KMS-11 (cell line): ENCODE measurements around the gene HPGD.
A peak's percentile ranks its signal among the peaks of the same experiment; 100 is the strongest.

Source experiments
- H2AFZ ChIP-seq: fragments of 200-600 bp; sonication (generic); 2 replicates; pipeline ENCODE4 v1.6.1; 2016; ENCODE audit warnings: antibody characterized with exemption, mixed run types, low read depth
- H3K27ac ChIP-seq: fragments of 200-600 bp; sonication (generic); 2 replicates; pipeline ENCODE4 v1.6.1; 2016; ENCODE audit warnings: mild to moderate bottlenecking, mixed run types
- H3K27me3 ChIP-seq: fragments of 200-600 bp; sonication (generic); 2 replicates; pipeline ENCODE4 v1.6.1; 2017; ENCODE audit warnings: mild to moderate bottlenecking, low read depth, mixed run types, moderate library complexity; ENCODE audit not compliant: insufficient read depth
- H3K36me3 ChIP-seq: fragments of 200-600 bp; sonication (generic); 2 replicates; pipeline ENCODE4 v1.6.1; 2017; ENCODE audit warnings: mild to moderate bottlenecking, mixed run types; ENCODE audit not compliant: insufficient read depth
- H3K4me1 ChIP-seq: fragments of 200-600 bp; sonication (generic); 2 replicates; pipeline ENCODE4 v1.6.1; 2016; ENCODE audit warnings: mild to moderate bottlenecking, low read depth, mixed run types; ENCODE audit not compliant: poor library complexity, severe bottlenecking
- H3K4me2 ChIP-seq: fragments of 200-600 bp; sonication (generic); 2 replicates; pipeline ENCODE4 v1.7.0; 2016; ENCODE audit warnings: mild to moderate bottlenecking, mixed run types
- H3K4me3 ChIP-seq: fragments of 200-600 bp; sonication (generic); IDR thresholded peaks from 2 replicates; pipeline ENCODE4 v1.6.1; 2017; ENCODE audit warnings: low read depth, low read length, mixed read lengths; ENCODE audit not compliant: insufficient read depth
- H3K79me2 ChIP-seq: fragments of 200-600 bp; sonication (generic); 2 replicates; pipeline ENCODE4 v1.6.1; 2016; ENCODE audit warnings: low read depth, mixed run types; ENCODE audit not compliant: insufficient read depth
- H3K9ac ChIP-seq: fragments of 200-600 bp; sonication (generic); 2 replicates; pipeline ENCODE4 v1.6.1; 2016; ENCODE audit warnings: mild to moderate bottlenecking, mixed run types
- H4K20me1 ChIP-seq: fragments of 200-600 bp; sonication (generic); 2 replicates; pipeline ENCODE4 v1.6.1; 2016; ENCODE audit warnings: mild to moderate bottlenecking, mixed run types; ENCODE audit not compliant: insufficient read depth
- CTCF ChIP-seq: fragments of 200-600 bp; sonication (generic); conservative IDR thresholded peaks from 2 replicates; pipeline ENCODE4 v1.6.1; 2017; ENCODE audit warnings: low read depth, mild to moderate bottlenecking, antibody characterized with exemption, low read length, moderate library complexity, mixed read lengths

Gene HPGD

GRCh38 chr4:174522183-174523024 is at the start of gene HPGD:
HPGD (minus strand) TSS chr4:174522488; CDS start chr4:174522451, 37 bp downstream.
- no peak for TF ChIP-seq CTCF
- Histone ChIP-seq H3K4me3 (no peak within 1 kb of the TSS), H3K4me2 (peak within 1 kb of the TSS; percentile 83), H3K9ac (peak within 1 kb of the TSS; percentile 31; the same call in 1 of the 2 replicates), H2AFZ (peak within 1 kb of the TSS; percentile 97), H3K27ac (no peak within 1 kb of the TSS), H3K4me1 (peaks cover 6% of the 10 kb centered on the region), H3K27me3 (no peaks in the 10 kb centered on the region), H4K20me1 (no peaks in the 10 kb centered on the region), H3K36me3 (no peaks in the 10 kb centered on the region), H3K79me2 (no peaks in the 10 kb centered on the region)

GRCh38 chr4:174564529-174564928 is 42.2 kb upstream of the HPGD start:
- Histone ChIP-seq H3K9ac (no peak overlapping the region), H3K27ac (no peak overlapping the region), H3K36me3 (no peaks in the 10 kb centered on the region), H3K27me3 (no peaks in the 10 kb centered on the region), H4K20me1 (no peaks in the 10 kb centered on the region), H2AFZ (no peak overlapping the region), H3K4me1 (no peaks in the 10 kb centered on the region), H3K4me2 (no peak overlapping the region), H3K4me3 (no peak overlapping the region), H3K79me2 (no peaks in the 10 kb centered on the region)
- no peak for TF ChIP-seq CTCF

- Histone ChIP-seq H4K20me1 (no peaks in the 10 kb centered on the region), H3K79me2 (no peaks in the 10 kb centered on the region), H3K9ac (no peak overlapping the region), H3K4me1 (no peaks in the 10 kb centered on the region), H3K4me3 (no peak overlapping the region), H3K4me2 (no peak overlapping the region), H3K36me3 (no peaks in the 10 kb centered on the region), H3K27me3 (no peaks in the 10 kb centered on the region), H2AFZ (no peak overlapping the region), H3K27ac (no peak overlapping the region)
- no peak for TF ChIP-seq CTCF
Measured at GRCh38 chr4:174563399-174563798, 41.1 kb upstream of the HPGD start.

GRCh38 chr4:174561560-174561959 is 39.3 kb upstream of the HPGD start:
- Histone ChIP-seq H3K79me2 (no peaks in the 10 kb centered on the region), H3K27me3 (no peaks in the 10 kb centered on the region), H3K4me3 (no peak overlapping the region), H2AFZ (no peak overlapping the region), H3K27ac (no peak overlapping the region), H3K36me3 (no peaks in the 10 kb centered on the region), H3K4me2 (no peak overlapping the region), H3K9ac (no peak overlapping the region), H4K20me1 (no peaks in the 10 kb centered on the region), H3K4me1 (no peaks in the 10 kb centered on the region)
- TF ChIP-seq CTCF, result no peak
